NB4 (cell line): ENCODE data around the gene MTURN.

Experiments
- CTCF ChIP-seq: IDR thresholded peaks from one replicate; pipeline ENCODE4 v1.5.1; 2012; ENCODE audit warnings: low read depth, low read length
- MAX ChIP-seq: IDR thresholded peaks from 2 replicates; pipeline ENCODE4 v1.6.1; 2011; ENCODE audit warnings: low read depth, low read length
- MYC ChIP-seq: IDR thresholded peaks from 2 replicates; pipeline ENCODE4 v1.6.1; 2011; ENCODE audit warnings: low read depth, low read length
- POLR2A ChIP-seq: IDR thresholded peaks from 2 replicates; pipeline ENCODE4 v1.6.1; 2011; ENCODE audit warnings: mild to moderate bottlenecking; ENCODE audit not compliant: insufficient read length; ENCODE audit errors: extremely low read depth

DNA sequence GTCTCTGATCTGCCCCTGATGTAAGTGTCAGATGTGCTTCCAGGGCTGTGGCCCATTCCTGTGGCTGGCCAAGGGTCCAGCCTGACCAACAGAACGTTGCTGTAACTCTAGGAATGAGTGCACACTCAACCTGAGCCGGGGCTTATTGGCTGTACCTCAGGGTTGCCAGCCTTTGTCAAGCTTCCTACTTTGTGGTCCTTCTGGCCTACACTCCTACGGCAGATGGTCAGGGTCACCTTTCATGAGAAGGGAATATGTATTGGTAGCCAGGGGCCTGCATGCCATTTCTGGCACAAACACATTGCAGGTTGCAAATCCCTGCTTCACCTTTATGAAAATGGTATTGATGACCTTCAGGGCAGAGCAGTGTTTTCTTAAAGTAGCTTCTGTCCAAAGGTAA is 64.5 kb downstream of the MTURN start:
- no peak for TF ChIP-seq POLR2A
- TF ChIP-seq CTCF, result no peak
- no peak for TF ChIP-seq MAX
- no peak for TF ChIP-seq MYC
